H9 (cell line): ENCODE data around the gene CTXN3. TPM values are rescaled to one million over a fixed set of nuclear protein-coding genes. Genes with fewer than 3 reads are reported as not detected.
A peak's percentile ranks its signal among the peaks of the same experiment; 100 is the strongest.

ENCODE experiments used
- DNase-seq: peaks from one replicate; pipeline ENCODE4 v3.0.0-alpha.2; 2017
- H2AFZ ChIP-seq: one replicate; pipeline ENCODE4 v1.6.1; 2013; ENCODE audit warnings: mild to moderate bottlenecking, low read length, control low read depth, moderate library complexity
- H2AK5ac ChIP-seq: 2 replicates; pipeline ENCODE4 v1.6.1; 2013; ENCODE audit warnings: low read length, control low read depth, mixed read lengths; ENCODE audit not compliant: insufficient read length
- H2BK120ac ChIP-seq: one replicate; pipeline ENCODE4 v1.6.1; 2013; ENCODE audit warnings: low read depth, mild to moderate bottlenecking, low read length, control low read depth, inconsistent platforms; ENCODE audit not compliant: poor library complexity, severe bottlenecking
- H2BK12ac ChIP-seq: 2 replicates; pipeline ENCODE4 v1.6.1; 2013; ENCODE audit warnings: low read length, control low read depth, mixed read lengths, low read depth; ENCODE audit not compliant: insufficient read length
- H2BK15ac ChIP-seq: 2 replicates; pipeline ENCODE4 v1.6.1; 2013; ENCODE audit warnings: low read depth, low read length, control low read depth
- H2BK20ac ChIP-seq: one replicate; pipeline ENCODE4 v1.6.1; 2013; ENCODE audit warnings: low read depth, mild to moderate bottlenecking, low read length, control low read depth, inconsistent platforms; ENCODE audit not compliant: poor library complexity, severe bottlenecking
- H2BK5ac ChIP-seq: 2 replicates; pipeline ENCODE4 v1.6.1; 2013; ENCODE audit warnings: low read length, control low read depth, mixed read lengths; ENCODE audit not compliant: insufficient read length
- H3K14ac ChIP-seq: 2 replicates; pipeline ENCODE4 v1.6.1; 2013; ENCODE audit warnings: low read length, control low read depth; ENCODE audit not compliant: insufficient read depth
- H3K18ac ChIP-seq: 2 replicates; pipeline ENCODE4 v1.6.1; 2013; ENCODE audit warnings: low read depth, mild to moderate bottlenecking, mixed read lengths, low read length, control low read depth; ENCODE audit not compliant: insufficient read length
- H3K23ac ChIP-seq: 2 replicates; pipeline ENCODE4 v1.6.1; 2013; ENCODE audit warnings: low read length, control low read depth, mixed read lengths, low read depth; ENCODE audit not compliant: insufficient read length
- H3K23me2 ChIP-seq: 2 replicates; pipeline ENCODE4 v1.6.1; 2013; ENCODE audit warnings: low read depth, mild to moderate bottlenecking, mixed read lengths, low read length, control low read depth; ENCODE audit not compliant: insufficient read length, poor library complexity, severe bottlenecking
- H3K27ac ChIP-seq: 2 replicates; pipeline ENCODE4 v1.5.1; 2013; ENCODE audit warnings: low read length, control low read depth, mixed read lengths, low read depth; ENCODE audit not compliant: insufficient read length
- H3K27me3 ChIP-seq: 2 replicates; pipeline ENCODE4 v1.6.1; 2013; ENCODE audit warnings: low read length, control low read depth, inconsistent platforms; ENCODE audit not compliant: insufficient read depth
- H3K4ac ChIP-seq: 2 replicates; pipeline ENCODE4 v1.6.1; 2013; ENCODE audit warnings: low read depth, mild to moderate bottlenecking, control low read depth, inconsistent platforms, low read length, moderate library complexity
- H3K4me1 ChIP-seq: 2 replicates; pipeline ENCODE4 v1.6.1; 2013; ENCODE audit warnings: low read length, control low read depth, inconsistent platforms; ENCODE audit not compliant: insufficient read depth
- H3K4me2 ChIP-seq: 2 replicates; pipeline ENCODE4 v1.6.1; 2013; ENCODE audit warnings: low read length, control low read depth, mixed read lengths; ENCODE audit not compliant: insufficient read length, insufficient read depth
- H3K56ac ChIP-seq: 2 replicates; pipeline ENCODE4 v1.6.1; 2013; ENCODE audit warnings: low read depth, mild to moderate bottlenecking, mixed read lengths, low read length, control low read depth; ENCODE audit not compliant: insufficient read length
- H3K79me1 ChIP-seq: 2 replicates; pipeline ENCODE4 v1.6.1; 2013; ENCODE audit warnings: low read depth, mild to moderate bottlenecking, moderate library complexity, low read length, control low read depth, inconsistent platforms; ENCODE audit not compliant: insufficient read depth, poor library complexity, severe bottlenecking
- H3K79me2 ChIP-seq: 2 replicates; pipeline ENCODE4 v1.6.1; 2013; ENCODE audit warnings: low read length, control low read depth, inconsistent platforms; ENCODE audit not compliant: insufficient read depth
- H3K9ac ChIP-seq: 2 replicates; pipeline ENCODE4 v1.6.1; 2013; ENCODE audit warnings: low read length, control low read depth, mixed read lengths; ENCODE audit not compliant: insufficient read length; ENCODE audit errors: extremely low read depth
- H3K9me3 ChIP-seq: one replicate; pipeline ENCODE4 v1.6.1; 2013; ENCODE audit warnings: low read depth, low read length, inconsistent platforms; ENCODE audit not compliant: control insufficient read depth
- H3T11ph ChIP-seq: one replicate; pipeline ENCODE4 v1.6.1; 2013; ENCODE audit warnings: mild to moderate bottlenecking, low read length, control low read depth, inconsistent platforms
- H4K20me1 ChIP-seq: one replicate; pipeline ENCODE4 v1.6.1; 2013; ENCODE audit not compliant: control insufficient read depth, insufficient read length, insufficient read depth
- H4K5ac ChIP-seq: 2 replicates; pipeline ENCODE4 v1.6.1; 2013; ENCODE audit warnings: low read depth, mild to moderate bottlenecking, mixed read lengths, low read length, control low read depth; ENCODE audit not compliant: insufficient read length
- H4K8ac ChIP-seq: replicated peaks from 2 replicates; pipeline ENCODE4 v1.6.1; 2013; ENCODE audit warnings: low read length, control low read depth, mixed read lengths, low read depth; ENCODE audit not compliant: insufficient read length
- H4K91ac ChIP-seq: 2 replicates; pipeline ENCODE4 v1.6.1; 2013; ENCODE audit warnings: low read depth, mild to moderate bottlenecking, moderate library complexity, mixed read lengths, low read length, control low read depth; ENCODE audit not compliant: insufficient read length
- H3K27ac Mint-ChIP-seq, 3 experiments: 2 replicates in 2 of 3; 3 replicates in 1 of 3; pipeline ENCODE4 v1.8.0; 2020 to 2021; ENCODE audit warnings: mixed read lengths in 3 of 3, mild to moderate bottlenecking in 1 of 3, moderate library complexity in 1 of 3
- H3K27me3 Mint-ChIP-seq: 2 replicates; pipeline ENCODE4 v1.8.0; 2021; ENCODE audit warnings: low read depth, mild to moderate bottlenecking, moderate library complexity, mixed read lengths
- H3K36me3 Mint-ChIP-seq, 3 experiments: 2 replicates in 2 of 3; 3 replicates in 1 of 3; pipeline ENCODE4 v1.8.0; 2020 to 2021; ENCODE audit warnings: low read depth in 3 of 3, mixed read lengths in 3 of 3; ENCODE audit not compliant: insufficient read depth in 1 of 3
- H3K4me1 Mint-ChIP-seq, 2 experiments: 2 replicates each; pipeline ENCODE4 v1.8.0; 2020; ENCODE audit warnings: mixed read lengths in 2 of 2
- H3K4me3 Mint-ChIP-seq, 2 experiments: 2 replicates in 1 of 2; 3 replicates in 1 of 2; pipeline ENCODE4 v1.8.0; 2020 to 2021; ENCODE audit warnings: mild to moderate bottlenecking in 2 of 2, mixed read lengths in 2 of 2, moderate library complexity in 1 of 2
- H3K9me3 Mint-ChIP-seq, 2 experiments: 2 replicates in 1 of 2; 3 replicates in 1 of 2; pipeline ENCODE4 v1.8.0; 2020; ENCODE audit warnings: mild to moderate bottlenecking in 2 of 2, mixed read lengths in 2 of 2, moderate library complexity in 1 of 2
- WGBS: extraction: QIAGEN DNeasy Blood & Tissue Kit; methylation state at CpG from one replicate; pipeline ENCODE4 v1.1.7; 2013; ENCODE audit warnings: missing lambda C conversion rate, low lambda C conversion rate, mixed read lengths; ENCODE audit not compliant: insufficient read length; ENCODE audit errors: extremely low coverage; 5-methylcytosine and 5-hydroxymethylcytosine counted together
- total RNA-seq: library from RNA; stranded (reverse); gene quantifications from 2 replicates; pipeline ENCODE4 v1.2.1, GENCODE V29; 2021
- TF ChIP-seq, protein P1 (sequence below): fragments of 200-600 bp; sonication (generic); conservative IDR thresholded peaks from 3 replicates; pipeline ENCODE4 v1.8.0; 2021; ENCODE audit warnings: antibody characterized with exemption, mild to moderate bottlenecking

Gene CTXN3
- total RNA-seq, 1 experiment from 2014 or later = not detected

GRCh38 chr5:127652952-127653611 lies 4.2 kb downstream of the CTXN3 start:
- no peak overlapping the region for H3K4ac ChIP-seq
- no peaks in the 10 kb centered on the region for H3K79me1 ChIP-seq
- no peak overlapping the region for H2BK20ac ChIP-seq
- Mint-ChIP-seq H3K27ac (0 out of 7 replicates have a peak overlapping the region, but pooled peaks of 1 of the 3 experiments have one; percentile 9), H3K36me3 (no peaks in the 10 kb centered on the region), H3K9me3 (no peaks in the 10 kb centered on the region; a peak in 1 of 5 replicates), H3K4me1 (peaks cover 29 to 30% of the 10 kb centered on the region in 2 experiments), H3K27me3 (no peaks in the 10 kb centered on the region), H3K4me3 (no peak overlapping the region)
- no peak for DNase-seq
- no peak overlapping the region for H3K23ac ChIP-seq
- no peaks in the 10 kb centered on the region for H3K27me3 ChIP-seq
- H2BK15ac ChIP-seq = no peak overlapping the region
- no peaks in the 10 kb centered on the region for H3K23me2 ChIP-seq
- no peak overlapping the region for H3K18ac ChIP-seq
- no peak overlapping the region for H2BK5ac ChIP-seq
- H2AFZ ChIP-seq = no peak overlapping the region
- no peak overlapping the region for H4K91ac ChIP-seq
- no peak overlapping the region for H3K9ac ChIP-seq
- H3K27ac ChIP-seq = no peak overlapping the region
- H3K9me3 ChIP-seq = no peaks in the 10 kb centered on the region
- H2BK12ac ChIP-seq = no peak overlapping the region
- no peak overlapping the region for H3K14ac ChIP-seq
- H3K79me2 ChIP-seq = no peaks in the 10 kb centered on the region
- peaks cover 3% of the 10 kb centered on the region for H3K4me1 ChIP-seq
- no peak overlapping the region for H3K4me2 ChIP-seq
- no CpG with 5 or more reads among the region's 7 CpGs for WGBS
- no peak overlapping the region for H4K5ac ChIP-seq
- TF ChIP-seq, protein P1, sequence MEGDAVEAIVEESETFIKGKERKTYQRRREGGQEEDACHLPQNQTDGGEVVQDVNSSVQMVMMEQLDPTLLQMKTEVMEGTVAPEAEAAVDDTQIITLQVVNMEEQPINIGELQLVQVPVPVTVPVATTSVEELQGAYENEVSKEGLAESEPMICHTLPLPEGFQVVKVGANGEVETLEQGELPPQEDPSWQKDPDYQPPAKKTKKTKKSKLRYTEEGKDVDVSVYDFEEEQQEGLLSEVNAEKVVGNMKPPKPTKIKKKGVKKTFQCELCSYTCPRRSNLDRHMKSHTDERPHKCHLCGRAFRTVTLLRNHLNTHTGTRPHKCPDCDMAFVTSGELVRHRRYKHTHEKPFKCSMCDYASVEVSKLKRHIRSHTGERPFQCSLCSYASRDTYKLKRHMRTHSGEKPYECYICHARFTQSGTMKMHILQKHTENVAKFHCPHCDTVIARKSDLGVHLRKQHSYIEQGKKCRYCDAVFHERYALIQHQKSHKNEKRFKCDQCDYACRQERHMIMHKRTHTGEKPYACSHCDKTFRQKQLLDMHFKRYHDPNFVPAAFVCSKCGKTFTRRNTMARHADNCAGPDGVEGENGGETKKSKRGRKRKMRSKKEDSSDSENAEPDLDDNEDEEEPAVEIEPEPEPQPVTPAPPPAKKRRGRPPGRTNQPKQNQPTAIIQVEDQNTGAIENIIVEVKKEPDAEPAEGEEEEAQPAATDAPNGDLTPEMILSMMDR = no peak
- no peak overlapping the region for H4K8ac ChIP-seq
- H4K20me1 ChIP-seq = no peaks in the 10 kb centered on the region
- H3T11ph ChIP-seq = no peak overlapping the region
- H2BK120ac ChIP-seq = peak overlapping the region; percentile 8
- H2AK5ac ChIP-seq = no peak overlapping the region
- H3K56ac ChIP-seq = no peak overlapping the region
